SU-DHL-6 (cell line): ENCODE measurements around the gene UBA5.
A peak's percentile ranks its signal among the peaks of the same experiment; 100 is the strongest.
"Not testable (repeated sequence)": the region's sequence is repeated elsewhere in the genome, so short reads cannot be mapped to it uniquely, and the experiment has no call there.

Experiments
- H2AFZ ChIP-seq: fragments of 200-600 bp; sonication (generic); 2 replicates; pipeline ENCODE4 v1.6.1; 2014; ENCODE audit warnings: low read depth, mild to moderate bottlenecking, moderate library complexity, mixed read lengths, antibody characterized with exemption, low read length; ENCODE audit not compliant: severe bottlenecking
- H3F3A ChIP-seq: fragments of 200-600 bp; shearing (Covaris generic); 2 replicates; pipeline ENCODE4 v1.6.0; 2016; ENCODE audit warnings: antibody characterized with exemption, mild to moderate bottlenecking; ENCODE audit not compliant: insufficient read depth
- H3K27ac ChIP-seq: fragments of 200-600 bp; sonication (generic); 2 replicates; pipeline ENCODE4 v1.5.1; 2016; ENCODE audit warnings: low read depth, mild to moderate bottlenecking, low read length, moderate library complexity, mixed read lengths
- H3K27me3 ChIP-seq: fragments of 200-600 bp; sonication (generic), shearing (Covaris generic); 2 replicates; pipeline ENCODE4 v1.6.0; 2014; ENCODE audit warnings: mild to moderate bottlenecking, low read length
- H3K36me3 ChIP-seq: fragments of 200-600 bp; sonication (generic); 2 replicates; pipeline ENCODE4 v1.6.1; 2014; ENCODE audit warnings: mild to moderate bottlenecking, low read length, mixed read lengths
- H3K4me2 ChIP-seq: fragments of 300-600, 200-600 bp; shearing (Covaris generic), sonication (generic); 2 replicates; pipeline ENCODE4 v1.6.0; 2014; ENCODE audit warnings: low read length, low read depth, mild to moderate bottlenecking; ENCODE audit not compliant: poor library complexity, severe bottlenecking
- H3K4me3 ChIP-seq: fragments of 200-600 bp; sonication (generic); 2 replicates; pipeline ENCODE4 v1.5.1; 2014; ENCODE audit warnings: antibody characterized with exemption, low read length, mild to moderate bottlenecking, mixed read lengths; ENCODE audit not compliant: insufficient read depth, poor library complexity, severe bottlenecking
- H3K79me2 ChIP-seq: fragments of 200-600 bp; sonication (generic); 2 replicates; pipeline ENCODE4 v1.6.1; 2014; ENCODE audit warnings: mild to moderate bottlenecking, low read length, moderate library complexity; ENCODE audit not compliant: insufficient read depth
- H3K9ac ChIP-seq: fragments of 200-600 bp; sonication (generic); 2 replicates; pipeline ENCODE4 v1.7.0; 2014; ENCODE audit warnings: mild to moderate bottlenecking, low read length
- H3K9me2 ChIP-seq: fragments of 200-600 bp; sonication (generic); replicated peaks from 2 replicates; pipeline ENCODE4 v1.6.1; 2014; ENCODE audit warnings: low read length; ENCODE audit not compliant: insufficient read depth
- H3K9me3 ChIP-seq: fragments of 200-600 bp; sonication (generic); 2 replicates; pipeline ENCODE4 v1.6.1; 2014; ENCODE audit warnings: low read length, mixed read lengths; ENCODE audit not compliant: insufficient read depth
- H4K20me1 ChIP-seq: fragments of 200-600 bp; sonication (generic); 2 replicates; pipeline ENCODE4 v1.6.1; 2014; ENCODE audit warnings: low read depth, mild to moderate bottlenecking, antibody characterized with exemption, low read length, moderate library complexity, mixed read lengths
- CTCF ChIP-seq: fragments of 200-600 bp; sonication (generic); IDR thresholded peaks from one replicate; pipeline ENCODE4 v1.5.1; 2017; ENCODE audit warnings: antibody characterized with exemption, mild to moderate bottlenecking, low read length, moderate library complexity; ENCODE audit not compliant: insufficient read depth, poor library complexity, severe bottlenecking
- EZH2phosphoT487 ChIP-seq: fragments of 200-600 bp; sonication (generic), shearing (Covaris generic); conservative IDR thresholded peaks from 2 replicates; pipeline ENCODE4 v1.6.1; 2018; ENCODE audit warnings: mild to moderate bottlenecking, antibody characterized with exemption, low read length, moderate library complexity, mixed read lengths

Gene UBA5

GRCh38 chr3:132638706-132639105 is 21.4 kb upstream of the UBA5 start:
- H3K9me2 ChIP-seq: no peaks in the 10 kb centered on the region
- no peak for TF ChIP-seq CTCF
- no peak for TF ChIP-seq EZH2phosphoT487
- no peak overlapping the region for H3K9ac ChIP-seq
- 0 out of 2 replicates have a peak, but pooled peaks cover 8% of the 10 kb centered on the region for H3K36me3 ChIP-seq
- no peaks in the 10 kb centered on the region for H4K20me1 ChIP-seq
- H3F3A ChIP-seq: 0 out of 2 replicates have a peak, but pooled peaks cover 4% of the 10 kb centered on the region
- H2AFZ ChIP-seq: no peak overlapping the region
- no peaks in the 10 kb centered on the region for H3K9me3 ChIP-seq
- no peak overlapping the region for H3K4me3 ChIP-seq
- no peak overlapping the region for H3K27ac ChIP-seq
- no peak overlapping the region for H3K4me2 ChIP-seq
- H3K79me2 ChIP-seq: no peaks in the 10 kb centered on the region
- H3K27me3 ChIP-seq: no peaks in the 10 kb centered on the region

- H4K20me1 ChIP-seq, H3K36me3 ChIP-seq, H3K27ac ChIP-seq, H3K9ac ChIP-seq, H2AFZ ChIP-seq, H3K9me2 ChIP-seq, H3K9me3 ChIP-seq, H3K27me3 ChIP-seq, H3K4me3 ChIP-seq, H3F3A ChIP-seq, H3K4me2 ChIP-seq, H3K79me2 ChIP-seq: not testable (repeated sequence)
Observed at GRCh38 chr3:132641427-132641826, 18.7 kb upstream of the UBA5 start.

- Histone ChIP-seq H3K9me2 (no peaks in the 10 kb centered on the region), H3K4me3 (no peak overlapping the region), H3K36me3 (0 out of 2 replicates have a peak, but pooled peaks cover 8% of the 10 kb centered on the region), H4K20me1 (no peaks in the 10 kb centered on the region), H2AFZ (no peak overlapping the region), H3K4me2 (no peak overlapping the region), H3K9ac (no peak overlapping the region), H3F3A (0 out of 2 replicates have a peak, but pooled peaks cover 4% of the 10 kb centered on the region), H3K27ac (no peak overlapping the region), H3K79me2 (no peaks in the 10 kb centered on the region), H3K9me3 (no peaks in the 10 kb centered on the region), H3K27me3 (no peaks in the 10 kb centered on the region)
- TF ChIP-seq CTCF: peak; percentile 44
- TF ChIP-seq EZH2phosphoT487: no peak
Observed at GRCh38 chr3:132641837-132642538, 18.1 kb upstream of the UBA5 start.

GRCh38 chr3:132642539-132642847 is 17.6 kb upstream of the UBA5 start:
- Histone ChIP-seq H3K9me2 (no peaks in the 10 kb centered on the region), H3K4me3 (no peak overlapping the region), H3K4me2 (no peak overlapping the region), H2AFZ (no peak overlapping the region), H3F3A (0 out of 2 replicates have a peak, but pooled peaks cover 4% of the 10 kb centered on the region), H3K36me3 (0 out of 2 replicates have a peak, but pooled peaks cover 7% of the 10 kb centered on the region), H3K9me3 (no peaks in the 10 kb centered on the region), H3K27me3 (no peaks in the 10 kb centered on the region), H3K79me2 (no peaks in the 10 kb centered on the region), H3K9ac (no peak overlapping the region), H4K20me1 (no peaks in the 10 kb centered on the region), H3K27ac (no peak overlapping the region)
- TF ChIP-seq CTCF (no peak), EZH2phosphoT487 (no peak)
